GM18505 (cell line): ENCODE measurements around the gene FAM174B.

Experiments used
- ATAC-seq: cut with Tn5 transposase; IDR thresholded peaks from one replicate; pipeline ENCODE4 v1.9.1; 2021; ENCODE audit not compliant: unreplicated experiment
- POLR2A ChIP-seq: IDR thresholded peaks from 4 replicates; pipeline ENCODE4 v1.6.1; 2011; ENCODE audit warnings: borderline replicate concordance; ENCODE audit not compliant: insufficient read depth, insufficient read length; ENCODE audit errors: extremely low read depth

FAM174B gene

DNA sequence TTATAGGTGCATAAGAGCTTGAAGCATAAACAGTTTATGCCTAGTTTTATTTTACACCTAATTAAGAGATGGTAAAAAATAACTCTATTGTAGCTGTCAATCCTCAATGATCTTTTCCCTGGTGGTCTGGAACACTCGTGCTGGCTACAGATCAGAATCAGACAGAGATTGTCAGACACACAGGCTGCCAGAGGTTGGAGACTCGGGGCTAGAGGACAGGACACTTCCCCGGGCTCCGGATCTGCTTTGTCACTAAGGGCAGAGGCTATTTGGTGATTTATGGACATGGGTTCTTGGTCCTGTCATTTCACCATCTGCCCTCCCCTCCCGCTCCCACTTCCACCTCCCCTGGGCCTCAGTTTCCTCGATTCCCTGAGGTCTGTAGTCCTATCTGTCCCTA, 16.5 kb upstream of the FAM174B start:
- TF ChIP-seq POLR2A, result no peak
- no peak for ATAC-seq

GRCh38 chr15:92671406-92671805, 15.8 kb upstream of the FAM174B start:
- no peak for TF ChIP-seq POLR2A
- no peak for ATAC-seq

DNA sequence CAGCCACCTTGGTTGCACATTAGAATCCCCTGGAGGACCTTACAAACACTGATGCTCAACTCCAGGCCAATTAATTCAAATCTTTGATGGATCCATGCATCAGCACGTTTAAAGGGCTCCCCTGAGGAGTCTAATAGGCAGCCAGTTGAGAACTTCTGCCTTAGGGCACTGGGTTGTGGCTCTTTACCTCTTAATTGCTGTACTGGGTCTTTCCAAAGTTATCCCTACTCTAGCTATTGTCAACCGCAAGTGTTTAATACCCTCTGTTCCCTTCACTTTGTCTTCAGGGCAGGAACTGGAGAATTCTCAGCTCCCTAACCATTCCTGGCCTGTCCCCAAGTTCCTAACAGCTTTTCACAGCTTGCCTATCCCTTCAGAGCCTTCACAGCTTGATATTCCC, 15.0 kb upstream of the FAM174B start:
- no peak for TF ChIP-seq POLR2A
- no peak for ATAC-seq

- ATAC-seq, result no peak
Measured at GRCh38 chr15:92669432-92669831, 13.9 kb upstream of the FAM174B start.

DNA sequence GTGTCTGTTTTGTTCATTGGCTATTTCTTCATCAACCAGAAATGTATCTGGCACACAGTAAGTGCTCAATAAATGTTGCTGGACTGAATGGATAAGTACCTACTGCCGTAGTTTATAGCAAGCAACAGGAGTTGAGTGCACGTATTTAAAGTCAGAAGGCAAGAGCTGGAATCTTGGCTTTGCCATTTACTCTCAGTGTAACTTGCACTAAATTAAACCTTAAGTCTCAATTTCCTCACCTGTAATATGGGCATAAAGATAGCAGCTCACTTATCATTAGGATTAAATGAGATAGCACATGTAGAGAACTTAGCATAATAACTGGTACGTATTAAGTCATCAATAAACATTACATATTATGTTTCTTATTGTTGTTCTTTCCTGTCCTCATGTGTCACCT, 13.0 kb upstream of the FAM174B start:
- TF ChIP-seq POLR2A, result no peak
- ATAC-seq, result no peak

More at GRCh38 chr15:92669432-92669831, 13.9 kb upstream of the FAM174B start:
- TF ChIP-seq POLR2A, result no peak

- no peak for TF ChIP-seq POLR2A
- ATAC-seq, result no peak
Measured at GRCh38 chr15:92667970-92668485, 12.5 kb upstream of the FAM174B start.

- ATAC-seq, result no peak
- TF ChIP-seq POLR2A, result no peak
Measured at GRCh38 chr15:92667287-92667904, 11.8 kb upstream of the FAM174B start.

- no peak for TF ChIP-seq POLR2A
- no peak for ATAC-seq
Measured at GRCh38 chr15:92666780-92667179, 11.2 kb upstream of the FAM174B start.

- no peak for ATAC-seq
- TF ChIP-seq POLR2A, result no peak
Measured at GRCh38 chr15:92665100-92665555, 9.6 kb upstream of the FAM174B start.

GRCh38 chr15:92664178-92664900, 8.8 kb upstream of the FAM174B start:
- no peak for ATAC-seq
- TF ChIP-seq POLR2A, result no peak

- peak; percentile 58 for ATAC-seq
- no peak for TF ChIP-seq POLR2A
Measured at GRCh38 chr15:92663250-92663951, 7.8 kb upstream of the FAM174B start.

DNA sequence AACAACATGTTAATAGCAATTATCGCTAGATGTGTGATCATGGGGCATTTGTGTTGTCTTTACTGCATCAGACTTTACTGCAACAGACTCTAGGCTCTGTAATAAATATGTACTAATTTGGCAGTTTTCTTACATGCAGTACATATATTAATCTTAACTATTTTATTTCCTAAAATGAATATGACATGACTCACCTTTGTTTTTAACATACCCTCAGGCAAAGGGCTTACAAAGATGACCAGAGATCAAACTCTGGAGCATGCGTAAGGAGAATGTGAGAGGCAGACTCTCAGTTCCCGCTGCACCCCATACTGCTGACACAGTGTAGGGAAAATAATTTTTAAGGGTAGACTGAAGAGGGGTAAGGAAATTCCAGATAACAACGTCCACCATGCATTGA, 7.2 kb upstream of the FAM174B start:
- ATAC-seq, result no peak
- TF ChIP-seq POLR2A, result no peak

DNA sequence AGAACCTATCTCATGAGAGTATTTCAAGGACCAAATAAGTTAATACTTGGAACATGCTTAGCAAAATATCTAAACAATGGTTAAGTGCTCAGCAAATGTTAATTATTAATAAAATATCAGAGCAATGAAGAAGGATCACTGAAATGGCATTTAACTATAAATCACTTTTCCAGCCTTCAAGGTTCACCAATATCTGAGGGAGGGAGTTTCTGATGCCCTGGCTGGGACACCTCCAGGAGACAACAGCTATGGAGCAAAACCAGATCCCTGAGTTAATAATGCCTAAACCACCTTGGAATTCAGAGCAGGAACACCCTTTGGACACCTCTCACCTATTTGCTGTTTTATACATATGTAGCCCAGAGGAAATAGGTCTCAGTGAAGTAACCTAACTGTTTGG, 6.4 kb upstream of the FAM174B start:
- TF ChIP-seq POLR2A, result no peak
- ATAC-seq, result no peak
